IMR-90 (cell line): ENCODE data around the gene RNF133. TPM values are rescaled to one million over a fixed set of nuclear protein-coding genes. Genes with fewer than 3 reads are reported as not detected.

ENCODE experiments used
- ATAC-seq: fragments of 200-7000 bp; cut with Tn5 transposase; 2 replicates; pipeline ENCODE4 v1.9.1; 2020; ENCODE audit warnings: low read depth, mild to moderate bottlenecking, moderate library complexity
- Bru-seq: library from RNA; stranded (reverse); fragments of 400-500 nt; gene quantifications from one replicate; lab custom pipeline; 2021; lab: Mats Ljungman, UMichigan
- BruChase-seq, 2 experiments: library from RNA; stranded (reverse); fragments of 400-500 nt; gene quantifications; one replicate each; lab custom pipeline; 2021; lab: Mats Ljungman, UMichigan
- BruUV-seq: library from RNA; stranded (reverse); fragments of 400-500 nt; replicated peaks from 2 replicates; lab custom pipeline; 2021; lab: Mats Ljungman, UMichigan
- CTCF ChIA-PET: fragments of 300-600 bp; formaldehyde crosslinking; extraction: SDS; loops from one replicate; lab custom pipeline; 2021; ENCODE audit warnings: antibody characterized with exemption; lab: Yijun Ruan, JAX
- POLR2A ChIA-PET: fragments of 300-600 bp; sonication (Branson Sonifier 250); formaldehyde crosslinking; loops from one replicate; lab custom pipeline; 2022; ENCODE audit warnings: antibody characterized with exemption; ENCODE audit not compliant: unreplicated experiment; lab: Charles Lee
- DNase-seq: peaks from one replicate; pipeline ENCODE4 v3.0.0; 2013
- H2AFZ ChIP-seq: replicated peaks from 2 replicates; pipeline ENCODE3; 2013; ENCODE audit warnings: low read length, mild to moderate bottlenecking; ENCODE audit not compliant: poor library complexity
- H2AK5ac ChIP-seq: 2 replicates; pipeline ENCODE4 v1.6.1; 2013; ENCODE audit warnings: low read depth, low read length, inconsistent platforms
- H2AK9ac ChIP-seq: replicated peaks from 2 replicates; pipeline ENCODE3; 2013; ENCODE audit warnings: mild to moderate bottlenecking, low read depth, low read length, moderate library complexity; ENCODE audit not compliant: poor library complexity
- H2BK120ac ChIP-seq: 2 replicates; pipeline ENCODE4 v1.6.1; 2013; ENCODE audit warnings: low read depth, low read length, inconsistent platforms
- H2BK15ac ChIP-seq: 3 replicates; pipeline ENCODE4 v1.6.1; 2013; ENCODE audit warnings: low read depth, low read length, inconsistent platforms
- H2BK20ac ChIP-seq: 2 replicates; pipeline ENCODE4 v1.6.1; 2013; ENCODE audit warnings: low read depth, mild to moderate bottlenecking, inconsistent platforms, low read length, moderate library complexity
- H2BK5ac ChIP-seq: 2 replicates; pipeline ENCODE4 v1.6.1; 2013; ENCODE audit warnings: mild to moderate bottlenecking, low read depth, low read length, inconsistent platforms; ENCODE audit not compliant: poor library complexity, severe bottlenecking
- H3K14ac ChIP-seq: replicated peaks from 2 replicates; pipeline ENCODE4 v1.6.1; 2013; ENCODE audit warnings: low read depth, low read length, inconsistent platforms
- H3K18ac ChIP-seq: 2 replicates; pipeline ENCODE4 v1.6.1; 2013; ENCODE audit warnings: low read depth, low read length, control low read depth
- H3K23ac ChIP-seq: 2 replicates; pipeline ENCODE4 v1.6.1; 2013; ENCODE audit warnings: low read depth, low read length, inconsistent platforms
- H3K27ac ChIP-seq: 2 replicates; pipeline ENCODE4 v1.5.1; 2013; ENCODE audit warnings: mild to moderate bottlenecking, control low read depth, low read length; ENCODE audit not compliant: insufficient read depth
- H3K27me3 ChIP-seq: 2 replicates; pipeline ENCODE4 v1.6.1; 2013; ENCODE audit warnings: low read length; ENCODE audit not compliant: control insufficient read depth, insufficient read depth
- H3K36me3 ChIP-seq: 2 replicates; pipeline ENCODE4 v1.6.1; 2013; ENCODE audit warnings: low read length, mixed read lengths; ENCODE audit not compliant: control insufficient read depth, insufficient read depth
- H3K4ac ChIP-seq: 2 replicates; pipeline ENCODE4 v1.6.1; 2013; ENCODE audit warnings: low read depth, low read length, inconsistent platforms
- H3K4me1 ChIP-seq: 2 replicates; pipeline ENCODE4 v1.6.1; 2013; ENCODE audit warnings: low read length, mixed read lengths; ENCODE audit not compliant: control insufficient read depth, insufficient read depth
- H3K4me2 ChIP-seq: 2 replicates; pipeline ENCODE4 v1.6.1; 2013; ENCODE audit warnings: low read depth, mild to moderate bottlenecking, control low read depth, low read length, moderate library complexity
- H3K4me3 ChIP-seq: 2 replicates; pipeline ENCODE4 v1.5.1; 2013; ENCODE audit warnings: low read depth, mild to moderate bottlenecking, control low read depth, low read length, moderate library complexity; ENCODE audit not compliant: insufficient read depth
- H3K56ac ChIP-seq: 2 replicates; pipeline ENCODE4 v1.6.1; 2013; ENCODE audit warnings: low read length, inconsistent platforms; ENCODE audit not compliant: insufficient read depth; ENCODE audit errors: extremely low read depth
- H3K79me1 ChIP-seq, 2 experiments: 2 replicates each; pipeline ENCODE4 v1.6.1; 2013; ENCODE audit warnings: low read length in 2 of 2, inconsistent platforms in 1 of 2, low read depth in 1 of 2
- H3K9ac ChIP-seq: 2 replicates; pipeline ENCODE4 v1.6.1; 2013; ENCODE audit warnings: low read depth, low read length, control low read depth
- H3K9me1 ChIP-seq: 2 replicates; pipeline ENCODE4 v1.6.1; 2013; ENCODE audit warnings: low read length, inconsistent platforms; ENCODE audit not compliant: insufficient read depth
- H3K9me3 ChIP-seq: 2 replicates; pipeline ENCODE4 v1.6.1; 2013; ENCODE audit warnings: low read length; ENCODE audit not compliant: control insufficient read depth, insufficient read depth
- H4K20me1 ChIP-seq: 2 replicates; pipeline ENCODE4 v1.6.1; 2013; ENCODE audit warnings: low read length, inconsistent platforms; ENCODE audit not compliant: insufficient read depth
- H4K5ac ChIP-seq: 2 replicates; pipeline ENCODE4 v1.6.1; 2013; ENCODE audit warnings: mild to moderate bottlenecking, low read depth, low read length, control low read depth
- H4K8ac ChIP-seq, 2 experiments: 2 replicates each; pipeline ENCODE4 v1.6.1; 2013; ENCODE audit warnings: low read depth in 2 of 2, low read length in 2 of 2, control low read depth in 1 of 2, inconsistent platforms in 1 of 2
- H4K91ac ChIP-seq: 2 replicates; pipeline ENCODE4 v1.6.1; 2013; ENCODE audit warnings: low read depth, low read length, inconsistent platforms; ENCODE audit not compliant: insufficient read depth
- CEBPB ChIP-seq: IDR thresholded peaks from 2 replicates; pipeline ENCODE4 v1.6.1; 2012; ENCODE audit warnings: low read depth, low read length, improper control_type of control experiment
- CTCF ChIP-seq: conservative IDR thresholded peaks from 2 replicates; pipeline ENCODE4 v1.5.1; 2012; ENCODE audit warnings: mild to moderate bottlenecking, low read depth, low read length, improper control_type of control experiment
- ELK1 ChIP-seq: fragments of 150-350 bp; IDR thresholded peaks from 2 replicates; pipeline ENCODE4 v1.6.1; 2016; ENCODE audit warnings: low read depth, mild to moderate bottlenecking, low read length, moderate library complexity, borderline replicate concordance
- FOS ChIP-seq: fragments of 150-350 bp; IDR thresholded peaks from 2 replicates; pipeline ENCODE4 v1.6.1; 2016; ENCODE audit warnings: low read depth, low read length
- MAFK ChIP-seq: IDR thresholded peaks from 2 replicates; pipeline ENCODE4 v1.6.1; 2012; ENCODE audit warnings: low read depth, low read length, improper control_type of control experiment
- MAZ ChIP-seq: IDR thresholded peaks from 2 replicates; pipeline ENCODE4 v1.6.1; 2012; ENCODE audit warnings: low read depth, mild to moderate bottlenecking, low read length, improper control_type of control experiment, moderate library complexity, borderline replicate concordance
- MXI1 ChIP-seq: IDR thresholded peaks from 2 replicates; pipeline ENCODE4 v1.6.1; 2012; ENCODE audit warnings: low read depth, mild to moderate bottlenecking, low read length, moderate library complexity, borderline replicate concordance
- NFE2L2 ChIP-seq: fragments of 150-350 bp; IDR thresholded peaks from 2 replicates; pipeline ENCODE4 v1.6.1; 2016; ENCODE audit warnings: low read depth, mild to moderate bottlenecking, low read length
- POLR2A ChIP-seq: IDR thresholded peaks from 2 replicates; pipeline ENCODE4 v1.6.1; 2012; ENCODE audit warnings: mild to moderate bottlenecking, low read depth, low read length
- RAD21 ChIP-seq: IDR thresholded peaks from 2 replicates; pipeline ENCODE4 v1.6.1; 2012; ENCODE audit warnings: low read length, improper control_type of control experiment
- RCOR1 ChIP-seq: IDR thresholded peaks from 2 replicates; pipeline ENCODE4 v1.6.1; 2012; ENCODE audit warnings: mild to moderate bottlenecking, low read length, improper control_type of control experiment; ENCODE audit not compliant: insufficient replicate concordance
- RFX5 ChIP-seq: IDR thresholded peaks from 2 replicates; pipeline ENCODE4 v1.8.0; 2012; ENCODE audit warnings: low read depth, mild to moderate bottlenecking, low read length, moderate library complexity
- SMC3 ChIP-seq: fragments of 150-350 bp; IDR thresholded peaks from 2 replicates; pipeline ENCODE4 v1.6.1; 2016; ENCODE audit warnings: low read depth, mild to moderate bottlenecking, antibody characterized with exemption, low read length, moderate library complexity
- dilution Hi-C: fragments of 300-500 bp; cut with HindIII; formaldehyde crosslinking; loops from one replicate; pipeline ENCODE4 v1.14.3; 2018; ENCODE audit warnings: low sequenced_read_pairs; ENCODE audit not compliant: unreplicated experiment
- in situ Hi-C: fragments of 300-500 bp; cut with MboI; formaldehyde crosslinking; loops from 3 replicates; pipeline ENCODE4 v1.14.3; 2019; ENCODE audit warnings: low sequenced_read_pairs, inconsistent platforms, mixed read lengths
- intact Hi-C: fragments of 100-400 bp; cut with micrococcal nuclease; formaldehyde crosslinking; loops from 2 replicates; pipeline ENCODE4 v1.10.0; 2022
- long read RNA-seq: library from polyadenylated mRNA; unstranded; transcript quantifications from one replicate; pipeline ENCODE4 v2.0.0, GENCODE V29; 2021; ENCODE audit not compliant: unreplicated experiment
- polyA plus RNA-seq, 3 experiments: library from polyadenylated mRNA; depleted of rRNA; stranded (reverse); fragments of >200 nt; gene quantifications; 2 replicates each; pipeline ENCODE4 v1.2.3, GENCODE V29; 2012; ENCODE audit warnings: low replicate concordance in 1 of 3
- total RNA-seq: library from RNA; depleted of rRNA; stranded (reverse); fragments of >200 nt; gene quantifications from 2 replicates; pipeline ENCODE4 v1.2.3, GENCODE V29; 2012; rRNA removed

RNF133 gene
- total RNA-seq (under 0.01 TPM in 1 of 2 replicates, not detected in the other), polyA plus RNA-seq (2012; rRNA removed) (not detected in 2 replicates), Bru-seq, nascent RNA (percentile 26 among the genes with signal in this experiment), BruChase-seq, experiment 1, labeled RNA remaining after a 6-hour chase (percentile 25 among the genes with signal in this experiment), BruChase-seq, experiment 2, labeled RNA remaining after a 2-hour chase (percentile 20 among the genes with signal in this experiment)
- polyA plus RNA-seq (2012; cell fraction: cytosol; rRNA removed), result not detected in 2 replicates
- polyA plus RNA-seq (2012; cell fraction: nucleus; rRNA removed; ENCODE audit: low replicate concordance), result 0.07 TPM in 1 of 2 replicates, not detected in the other
- long read RNA-seq, result 0 reads

- POLR2A ChIA-PET, result no interaction called here
- no peaks in the 10 kb centered on the region for H3K27me3 ChIP-seq
- in situ Hi-C loops, result no loop called here
Observed at GRCh38 chr7:122699017-122699416, at the start of gene RNF133. RNF133 (minus strand) TSS chr7:122699117; CDS start chr7:122698918, 199 bp downstream.

More at GRCh38 chr7:122699017-122699416, at the start of gene RNF133:
- H2BK120ac ChIP-seq, result no peak within 1 kb of the TSS
- no peak within 1 kb of the TSS for H4K8ac ChIP-seq
- no peak for ATAC-seq
- no peak within 1 kb of the TSS for H4K5ac ChIP-seq
- H3K9me3 ChIP-seq, result peaks cover 5% of the 10 kb centered on the region
- H3K23ac ChIP-seq, result no peak within 1 kb of the TSS
- TF ChIP-seq MXI1 (no peak), FOS (no peak), RAD21 (no peak), SMC3 (no peak), CEBPB (no peak), ELK1 (no peak), POLR2A (no peak), MAZ (no peak), RCOR1 (no peak), CTCF (no peak), RFX5 (no peak), MAFK (no peak), NFE2L2 (no peak)
- no peak within 1 kb of the TSS for H3K56ac ChIP-seq
- H3K4ac ChIP-seq, result no peak within 1 kb of the TSS
- H3K9ac ChIP-seq, result no peak within 1 kb of the TSS
- H3K4me2 ChIP-seq, result no peak within 1 kb of the TSS
- CTCF ChIA-PET, result no interaction called here
- DNase-seq, result no peak
- H2BK5ac ChIP-seq, result no peak within 1 kb of the TSS
- H4K91ac ChIP-seq, result no peak within 1 kb of the TSS
- dilution Hi-C loops, result no loop called here
- H2BK20ac ChIP-seq, result no peak within 1 kb of the TSS
- H3K79me1 ChIP-seq, result no peaks in the 10 kb centered on the region
- no peak within 1 kb of the TSS for H3K18ac ChIP-seq
- no peak within 1 kb of the TSS for H2AFZ ChIP-seq
- no TSS peak for BruUV-seq
- H3K4me3 ChIP-seq, result no peak within 1 kb of the TSS
- no peaks in the 10 kb centered on the region for H3K9me1 ChIP-seq
- H4K20me1 ChIP-seq, result no peaks in the 10 kb centered on the region
- no peak within 1 kb of the TSS for H2AK5ac ChIP-seq
- intact Hi-C loops, result no loop called here
- no peaks in the 10 kb centered on the region for H3K4me1 ChIP-seq
- H2AK9ac ChIP-seq, result no peak within 1 kb of the TSS
- no peak within 1 kb of the TSS for H3K27ac ChIP-seq
- no peak within 1 kb of the TSS for H2BK15ac ChIP-seq
- H3K36me3 ChIP-seq, result no peaks in the 10 kb centered on the region
- no peak within 1 kb of the TSS for H3K14ac ChIP-seq
